Activated CD8-positive, alpha-beta T cell treated with anti-CD3 and anti-CD28 coated beads, Interleukin-2, amount 10 ng/mL, durations not matched to agents 7 days and 5 days (primary cell): Measurements from ENCODE around the gene MIDN. TPM values are rescaled to one million over a fixed set of nuclear protein-coding genes. Genes with fewer than 3 reads are reported as not detected.

Source experiments
- ATAC-seq: fragments of 150-1000 bp; cut with Tn5 transposase; one replicate; pipeline ENCODE4 v1.10.0; 2021; ENCODE audit warnings: moderate library complexity
- CTCF ChIA-PET: fragments of 350-600 bp; sonication (Branson Sonifier 250); formaldehyde crosslinking; loops from one replicate; lab custom pipeline; 2021; ENCODE audit warnings: antibody characterized with exemption; lab: Charles Lee
- POLR2A ChIA-PET: fragments of 350-600 bp; sonication (Branson Sonifier 250); formaldehyde crosslinking; loops from one replicate; lab custom pipeline; 2021; ENCODE audit warnings: antibody characterized with exemption; lab: Charles Lee
- DNase-seq: peaks from one replicate; pipeline ENCODE4 v3.0.0-alpha.2; 2020
- H3K27ac Mint-ChIP-seq: one replicate; pipeline ENCODE4 v1.8.0; 2021; ENCODE audit warnings: mild to moderate bottlenecking, mixed read lengths
- H3K27me3 Mint-ChIP-seq: one replicate; pipeline ENCODE4 v1.8.0; 2021; ENCODE audit warnings: low read depth, mixed read lengths
- H3K36me3 Mint-ChIP-seq: one replicate; pipeline ENCODE4 v1.8.0; 2021; ENCODE audit warnings: low read depth, mixed read lengths
- H3K4me1 Mint-ChIP-seq: one replicate; pipeline ENCODE4 v1.8.0; 2021; ENCODE audit warnings: low read depth, mixed read lengths
- H3K4me3 Mint-ChIP-seq: one replicate; pipeline ENCODE4 v1.8.0; 2021; ENCODE audit warnings: mild to moderate bottlenecking, mixed read lengths
- H3K9me3 Mint-ChIP-seq: one replicate; pipeline ENCODE4 v1.8.0; 2022; ENCODE audit warnings: mixed read lengths; ENCODE audit not compliant: insufficient read depth
- total RNA-seq, 2 experiments: library from RNA; stranded (reverse); gene quantifications; one replicate each; pipeline ENCODE4 v1.2.3, GENCODE V29; 2021

MIDN gene
- total RNA-seq, 2 experiments from 2014 or later = 88.4 to 94.3 TPM

DNA sequence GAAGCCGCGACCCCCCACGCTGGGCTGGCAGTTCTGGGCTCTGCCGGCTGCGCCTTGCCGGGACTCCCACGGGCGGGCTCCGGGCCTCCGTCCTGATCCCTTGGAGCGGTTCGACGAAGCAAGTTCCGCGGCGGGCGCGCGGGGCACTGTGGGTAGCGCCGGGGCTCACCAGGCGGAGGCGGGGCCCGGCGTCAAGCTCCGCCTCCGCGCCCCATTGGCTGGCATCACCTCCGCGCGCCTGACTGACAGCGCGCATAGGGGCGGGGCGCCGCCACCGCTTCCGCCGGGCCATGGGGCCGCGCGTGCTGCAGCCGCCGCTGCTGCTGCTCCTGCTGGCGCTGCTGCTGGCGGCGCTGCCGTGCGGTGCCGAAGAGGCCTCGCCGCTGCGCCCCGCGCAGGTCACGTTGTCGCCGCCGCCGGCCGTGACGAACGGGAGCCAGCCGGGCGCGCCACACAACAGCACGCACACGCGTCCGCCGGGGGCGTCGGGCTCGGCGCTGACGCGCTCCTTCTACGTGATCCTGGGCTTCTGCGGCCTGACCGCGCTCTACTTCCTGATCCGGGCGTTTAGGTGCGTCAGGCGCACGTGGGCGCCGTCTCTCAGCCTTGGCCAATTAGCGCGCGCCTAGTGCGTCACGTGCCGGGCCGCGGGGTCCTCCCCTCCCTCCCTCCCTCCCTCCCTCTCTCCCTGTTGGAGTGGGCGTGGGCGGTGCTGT is 27.0 kb downstream of the MIDN start, which contains the start of gene FAM174C:
Gene FAM174C, plus strand, starts transcription at position 271 of the 716 bp plus-strand sequence. Its CDS starts 20 bp downstream, at position 291.
- DNase-seq (peak; percentile 98), ATAC-seq (peak; percentile 82)
- H3K4me3 Mint-ChIP-seq = peak within 1 kb of the TSS; percentile 79
- H3K27ac Mint-ChIP-seq = peak within 1 kb of the TSS; percentile 95
- no peaks in the 10 kb centered on the region for H3K9me3 Mint-ChIP-seq
- CTCF ChIA-PET = interaction anchor here (0.9 to 6.3 kb wide), 5 partner anchors 9 to 108 kb away, joined by 3 to 57 read pairs (median 4); no protein-coding TSS in a partner anchor
- POLR2A ChIA-PET = interaction anchor here (0.6 to 1.5 kb wide), 9 partner anchors 9 to 167 kb away, joined by 3 to 13 read pairs (median 4); partner anchors contain the start of gene NDUFS7
- H3K36me3 Mint-ChIP-seq = peaks cover 68% of the 10 kb centered on the region
- peaks cover 54% of the 10 kb centered on the region for H3K4me1 Mint-ChIP-seq
- H3K27me3 Mint-ChIP-seq = no peaks in the 10 kb centered on the region

DNA sequence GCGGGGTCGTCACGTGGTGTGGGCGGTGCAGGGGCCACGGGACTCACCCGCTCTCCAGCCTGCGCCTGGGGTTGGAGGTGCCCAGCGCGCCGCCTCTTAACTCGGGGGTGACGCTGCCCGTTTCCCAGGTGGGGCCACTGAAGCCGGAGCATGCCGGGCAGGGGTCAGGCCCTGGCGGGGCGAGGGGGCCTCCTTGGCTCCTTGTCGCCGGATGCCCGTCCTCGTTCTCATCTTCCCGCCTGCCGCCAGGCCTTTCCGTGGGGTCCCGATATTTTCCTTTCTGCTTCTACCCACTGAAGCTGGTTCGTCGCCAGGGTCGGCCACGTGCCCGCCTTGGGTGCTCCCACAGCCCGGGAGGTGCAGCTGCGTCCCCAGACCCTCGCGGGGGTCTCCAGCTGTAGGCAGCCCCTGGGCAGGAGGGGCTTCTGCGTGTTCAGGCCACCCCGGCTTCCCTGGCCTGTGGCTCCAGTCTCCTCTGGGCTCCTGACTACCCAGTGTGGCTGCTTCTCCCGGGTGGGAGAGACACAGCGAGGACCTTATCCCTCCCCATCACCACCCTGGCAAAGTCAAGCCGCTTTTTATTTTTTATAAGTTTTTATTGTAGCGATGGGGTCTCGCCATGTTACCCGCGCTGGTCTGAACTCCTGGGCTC is 27.7 kb downstream of the MIDN start:
- Mint-ChIP-seq H3K4me3 (peak overlapping the region; percentile 79), H3K4me1 (peaks cover 47% of the 10 kb centered on the region)
- POLR2A ChIA-PET = interaction anchor here (1.5 kb wide), 1 partner anchor 107 kb away, joined by 4 read pairs; the partner anchor contains the start of gene NDUFS7

DNA sequence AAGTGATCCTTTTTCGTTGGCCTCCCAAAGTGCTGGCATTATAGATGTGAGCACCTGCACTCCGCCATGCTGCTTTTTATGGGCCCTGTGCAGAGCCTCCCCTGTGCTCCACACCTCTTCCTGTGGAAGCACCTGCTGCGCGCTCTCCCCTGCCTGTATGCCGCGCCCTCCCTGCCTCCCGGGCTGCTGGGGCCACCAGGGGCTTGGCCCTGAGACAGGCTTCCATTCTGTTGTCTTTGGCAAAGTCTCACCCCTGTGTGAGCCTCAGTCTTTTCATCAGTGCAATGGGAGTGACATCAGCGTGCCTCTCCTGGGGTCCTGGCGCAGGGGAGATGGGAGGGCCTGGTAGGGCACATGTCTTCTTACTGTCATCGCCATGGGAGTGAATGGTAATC is 28.2 kb downstream of the MIDN start:
- Mint-ChIP-seq H3K27ac (peak overlapping the region; percentile 95), H3K9me3 (no peaks in the 10 kb centered on the region), H3K36me3 (peaks cover 57% of the 10 kb centered on the region), H3K4me1 (peaks cover 42% of the 10 kb centered on the region), H3K27me3 (no peaks in the 10 kb centered on the region), H3K4me3 (peak overlapping the region; percentile 79)
- ATAC-seq (no peak), DNase-seq (peak; percentile 59)
- ChIA-PET POLR2A (interaction anchor here (1.6 kb wide), 1 partner anchor 8 kb away, joined by 7 read pairs; the partner anchor contains the start of gene CIRBP), CTCF (interaction anchor here (0.9 to 6.3 kb wide), 3 partner anchors 8 to 107 kb away, joined by 3 to 57 read pairs (median 5); partner anchors contain the start of gene NDUFS7)

More for the DNA sequence above, 27.7 kb downstream of the MIDN start:
- Mint-ChIP-seq H3K27ac (peak overlapping the region; percentile 95), H3K9me3 (no peaks in the 10 kb centered on the region), H3K36me3 (peaks cover 62% of the 10 kb centered on the region), H3K27me3 (no peaks in the 10 kb centered on the region)
- CTCF ChIA-PET = interaction anchor here (0.9 to 6.3 kb wide), 2 partner anchors 8 to 32 kb away, joined by 3 to 57 read pairs; no protein-coding TSS in a partner anchor
- no peak for ATAC-seq
- DNase-seq = no peak

DNA sequence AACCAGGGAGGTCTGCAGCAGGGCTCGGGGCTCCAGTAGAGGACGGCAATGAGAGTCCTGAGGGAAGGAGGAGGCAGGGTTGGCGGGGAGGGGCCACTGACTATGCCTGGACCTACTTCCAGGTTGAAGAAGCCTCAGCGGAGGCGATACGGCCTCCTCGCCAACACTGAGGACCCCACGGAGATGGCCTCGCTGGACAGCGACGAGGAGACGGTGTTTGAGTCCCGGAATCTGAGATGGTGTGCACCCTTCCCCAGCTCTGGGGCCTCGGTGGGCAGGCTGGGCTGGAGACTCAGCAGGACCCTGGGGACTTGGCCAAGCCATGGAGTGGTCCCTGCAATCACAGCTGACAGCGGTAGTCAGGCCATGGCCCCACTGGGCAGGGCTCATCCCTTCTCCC is 28.7 kb downstream of the MIDN start:
- Mint-ChIP-seq H3K27me3 (no peaks in the 10 kb centered on the region), H3K4me3 (peak overlapping the region; percentile 79), H3K27ac (peak overlapping the region; percentile 95), H3K9me3 (no peaks in the 10 kb centered on the region), H3K4me1 (peaks cover 40% of the 10 kb centered on the region), H3K36me3 (peaks cover 53% of the 10 kb centered on the region)
- ChIA-PET POLR2A (interaction anchor here (1.6 kb wide), 1 partner anchor 8 kb away, joined by 7 read pairs; the partner anchor contains the start of gene CIRBP), CTCF (interaction anchor here (1.1 to 6.3 kb wide), 3 partner anchors 33 to 106 kb away, joined by 4 to 57 read pairs (median 5); partner anchors contain the start of gene NDUFS7)
- no peak for DNase-seq
- no peak for ATAC-seq

DNA sequence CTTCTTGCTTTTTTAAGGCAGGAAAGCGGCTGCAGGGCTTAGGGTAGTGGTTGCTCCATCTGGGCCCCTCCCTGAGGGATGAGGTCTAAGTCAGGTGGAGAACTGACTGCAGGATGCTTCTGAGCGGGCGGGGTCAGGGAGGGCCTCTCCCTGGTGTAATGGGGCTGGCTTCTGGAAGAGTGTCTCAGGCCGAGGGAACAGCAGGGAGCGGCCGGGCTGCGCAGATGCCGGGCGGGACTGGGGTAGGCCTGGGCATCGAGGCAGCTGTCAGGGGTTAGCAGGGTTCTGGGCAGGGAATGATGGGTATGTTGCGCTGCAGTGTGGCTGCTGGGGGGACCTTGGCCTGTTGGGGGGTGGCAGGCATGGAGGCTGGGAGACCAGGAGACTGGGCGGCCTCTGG is 29.7 kb downstream of the MIDN start:
- Mint-ChIP-seq H3K36me3 (peaks cover 43% of the 10 kb centered on the region), H3K4me3 (no peak overlapping the region), H3K27ac (peak overlapping the region; percentile 25), H3K27me3 (no peaks in the 10 kb centered on the region), H3K4me1 (peaks cover 31% of the 10 kb centered on the region), H3K9me3 (no peaks in the 10 kb centered on the region)
- DNase-seq = no peak
- ChIA-PET POLR2A (interaction anchor here (1.6 kb wide), 1 partner anchor 9 kb away, joined by 7 read pairs; the partner anchor contains the start of gene CIRBP), CTCF (interaction anchor here (1.1 to 6.3 kb wide), 3 partner anchors 9 to 94 kb away, joined by 3 to 57 read pairs (median 4); partner anchors contain the start of gene CIRBP)
- no peak for ATAC-seq

DNA sequence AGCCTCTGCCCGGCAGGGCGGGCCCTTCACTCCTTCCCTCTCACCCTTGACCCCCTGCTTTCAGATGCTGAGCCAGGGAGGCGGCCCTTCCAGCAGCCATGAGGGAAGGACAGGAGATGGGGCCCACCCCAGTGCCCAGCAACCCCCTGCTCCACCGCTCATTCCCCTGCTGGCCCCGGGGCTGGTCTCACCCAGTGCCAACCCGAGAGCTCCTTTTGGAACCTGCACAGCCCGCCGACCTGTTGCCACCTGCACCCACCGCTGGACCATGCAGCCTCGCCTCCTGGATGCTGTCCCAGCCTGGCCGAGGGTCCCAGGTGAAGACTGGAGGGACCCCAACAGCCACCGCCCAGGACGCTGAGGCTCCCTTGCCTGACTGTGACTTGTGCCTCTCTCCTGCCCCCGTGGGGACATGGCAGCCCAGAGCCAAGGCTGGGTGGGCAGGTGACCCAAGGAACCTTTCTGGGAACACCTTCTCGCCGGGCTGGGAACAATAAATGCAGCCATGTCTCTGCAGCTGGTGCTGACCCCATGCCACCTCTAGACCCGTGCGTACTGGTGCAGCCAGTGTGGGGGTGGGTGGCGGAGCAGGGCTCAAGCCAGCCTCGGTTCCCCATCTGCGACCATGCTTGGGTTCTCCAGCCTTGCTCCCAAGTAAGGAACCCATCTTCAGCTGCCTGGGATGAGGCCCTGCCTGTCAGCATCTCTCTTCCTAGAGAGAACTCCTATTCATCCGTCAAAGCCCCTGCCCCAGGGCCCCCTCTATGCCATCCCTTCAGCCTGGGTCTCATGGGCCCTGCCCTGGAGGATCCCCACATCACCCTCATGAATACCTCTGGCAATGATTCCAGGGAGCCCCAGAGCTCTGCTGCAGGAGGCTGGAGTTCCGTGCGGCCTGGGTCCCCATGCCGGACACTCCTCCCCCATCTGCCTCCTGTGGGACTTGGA is 30.6 kb downstream of the MIDN start:
- H3K36me3 Mint-ChIP-seq = peaks cover 35% of the 10 kb centered on the region
- no peaks in the 10 kb centered on the region for H3K27me3 Mint-ChIP-seq
- POLR2A ChIA-PET = interaction anchor here (1.2 to 1.3 kb wide), 2 partner anchors 9 to 10 kb away, joined by 7 to 8 read pairs; partner anchors contain the start of gene CIRBP
- ATAC-seq (no peak), DNase-seq (no peak)
- no peak overlapping the region for H3K27ac Mint-ChIP-seq
- H3K4me3 Mint-ChIP-seq = no peak overlapping the region
- no peaks in the 10 kb centered on the region for H3K9me3 Mint-ChIP-seq
- H3K4me1 Mint-ChIP-seq = peaks cover 24% of the 10 kb centered on the region
- CTCF ChIA-PET = interaction anchor here (0.9 to 6.3 kb wide), 14 partner anchors 10 to 193 kb away, joined by 3 to 57 read pairs (median 4); partner anchors contain the start of gene CIRBP

DNA sequence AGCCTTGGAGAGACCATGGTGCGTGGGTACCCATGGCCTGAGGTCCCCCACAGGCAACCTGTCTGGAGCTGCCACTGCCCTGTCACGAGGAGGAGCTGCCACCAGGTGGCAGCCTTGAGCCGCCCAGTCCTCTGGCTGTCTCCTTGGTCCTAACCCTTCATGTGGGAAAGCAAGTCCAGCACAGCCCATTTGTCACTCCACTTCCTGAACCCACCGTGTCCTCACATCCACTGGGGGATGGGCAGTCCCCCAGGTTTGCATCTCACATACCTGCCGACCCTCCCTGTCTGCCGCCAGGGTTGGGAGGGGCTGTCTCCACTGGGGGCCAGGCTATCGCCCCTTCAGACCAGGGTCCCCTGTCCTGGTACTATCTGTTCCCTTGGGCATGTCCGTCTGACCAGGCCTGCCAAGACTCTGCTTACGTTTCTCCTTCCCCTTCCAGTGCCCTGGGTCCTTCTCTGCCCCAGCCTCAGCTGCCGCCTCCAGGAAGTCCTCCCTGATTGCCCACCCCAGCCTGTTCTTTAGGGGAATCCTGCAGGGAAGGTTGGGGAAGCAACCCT is 31.5 kb downstream of the MIDN start:
- CTCF ChIA-PET = interaction anchor here (0.9 to 6.3 kb wide), 13 partner anchors 10 to 192 kb away, joined by 3 to 57 read pairs (median 4); partner anchors contain the start of gene CIRBP

DNA sequence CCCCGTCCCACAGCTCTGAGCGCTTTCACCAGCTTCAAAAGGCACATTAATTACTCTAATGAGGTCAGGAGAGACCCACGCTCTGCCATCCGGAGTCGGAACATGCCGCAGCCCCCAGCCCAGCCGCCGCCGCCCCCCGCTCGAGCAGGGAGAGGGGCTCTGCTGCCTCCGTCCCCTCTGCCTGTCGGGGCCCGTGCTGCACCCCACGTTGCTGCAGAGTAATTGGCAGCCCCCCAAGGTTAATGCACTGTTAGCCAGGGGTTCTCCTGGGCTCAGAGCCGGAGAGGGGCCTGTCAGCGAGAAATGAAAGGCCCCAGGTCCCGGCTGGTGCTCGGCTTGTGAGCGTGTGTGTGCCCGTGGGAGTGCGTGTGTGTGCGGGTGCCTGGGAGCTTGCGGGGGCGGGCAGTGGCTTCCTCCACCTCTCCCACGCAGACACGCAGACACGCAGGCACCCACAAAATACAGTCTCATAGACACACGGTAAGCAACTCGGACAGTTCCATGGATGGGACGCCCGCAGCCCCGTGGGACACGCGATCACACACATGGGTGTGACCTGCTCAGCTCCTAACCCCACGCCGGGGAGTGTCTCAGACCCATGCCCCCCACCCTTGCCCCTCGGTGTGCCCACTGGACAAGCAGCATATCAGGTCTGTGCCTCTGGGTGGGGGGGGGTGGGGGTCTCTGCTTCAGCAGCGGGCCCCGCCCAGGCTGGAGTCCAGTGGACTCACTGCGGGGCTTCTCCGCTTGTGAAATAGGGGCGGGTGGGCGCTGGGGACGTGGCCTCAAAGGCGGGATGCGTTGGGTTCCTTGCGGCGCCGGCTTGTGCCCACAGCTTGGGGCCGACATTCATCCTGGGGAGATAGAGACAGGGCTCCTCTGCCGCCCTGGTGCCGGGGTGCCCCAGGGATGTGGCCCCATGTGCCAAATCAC is 32.5 kb downstream of the MIDN start:
- POLR2A ChIA-PET = interaction anchor here (1.1 kb wide), 1 partner anchor 102 kb away, joined by 3 read pairs; no protein-coding TSS in a partner anchor
- no peak for ATAC-seq
- H3K27ac Mint-ChIP-seq = no peak overlapping the region

More for the DNA sequence above, 31.5 kb downstream of the MIDN start:
- peak; percentile 86 for DNase-seq
- POLR2A ChIA-PET = interaction anchor here (0.6 to 1.3 kb wide), 4 partner anchors 10 to 103 kb away, joined by 3 to 8 read pairs (median 5); partner anchors contain the start of gene CIRBP
- peak; percentile 12 for ATAC-seq
- Mint-ChIP-seq H3K36me3 (peaks cover 28% of the 10 kb centered on the region), H3K4me1 (peaks cover 22% of the 10 kb centered on the region), H3K27ac (peak overlapping the region; percentile 49), H3K27me3 (peaks cover 8% of the 10 kb centered on the region), H3K4me3 (no peak overlapping the region), H3K9me3 (no peaks in the 10 kb centered on the region)

DNA sequence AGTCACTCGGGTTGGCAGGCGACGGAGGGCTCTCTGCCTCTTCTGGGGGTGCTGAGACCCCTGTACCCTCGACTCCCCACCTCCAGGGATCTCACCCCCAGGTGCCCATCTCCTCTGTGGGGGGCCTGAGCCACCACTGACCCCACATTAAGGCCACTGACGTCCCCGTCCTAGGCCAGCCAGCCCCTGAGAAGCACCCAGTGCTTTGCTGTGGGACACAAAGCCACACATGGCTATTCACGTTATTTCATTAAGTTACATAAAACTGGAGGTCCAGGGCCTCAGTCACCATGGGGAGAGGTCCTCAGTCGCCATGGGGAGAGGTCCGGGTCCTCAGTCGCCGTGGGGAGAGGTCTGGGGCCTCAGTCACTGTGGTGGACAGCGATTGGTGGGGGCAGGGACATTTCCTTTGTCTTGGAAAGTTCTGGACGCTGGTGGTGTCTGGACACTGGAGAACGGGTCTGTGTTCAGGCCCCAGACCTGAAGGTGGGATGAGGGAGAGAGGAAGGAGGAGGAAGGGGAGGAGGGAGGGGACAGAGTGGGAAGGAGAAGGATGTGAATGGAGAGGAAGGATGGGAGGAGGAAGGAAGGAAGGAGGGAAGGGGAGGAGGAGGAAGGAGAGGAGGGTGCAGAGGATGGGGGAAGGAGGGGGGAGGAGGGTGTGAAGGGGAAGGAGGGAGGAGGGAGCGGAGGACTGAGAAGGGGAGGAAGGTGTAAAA is 33.3 kb downstream of the MIDN start:
- Mint-ChIP-seq H3K27me3 (peaks cover 18% of the 10 kb centered on the region), H3K36me3 (peaks cover 22% of the 10 kb centered on the region), H3K4me3 (no peak overlapping the region), H3K4me1 (peaks cover 23% of the 10 kb centered on the region), H3K9me3 (no peaks in the 10 kb centered on the region), H3K27ac (no peak overlapping the region)
- POLR2A ChIA-PET = interaction anchor here (3.1 kb wide), 1 partner anchor 12 kb away, joined by 9 read pairs; the partner anchor contains the start of gene CIRBP
- DNase-seq (no peak), ATAC-seq (no peak)
- CTCF ChIA-PET = no interaction called here

More for the DNA sequence above, 32.5 kb downstream of the MIDN start:
- Mint-ChIP-seq H3K4me3 (no peak overlapping the region), H3K4me1 (peaks cover 24% of the 10 kb centered on the region), H3K27me3 (peaks cover 14% of the 10 kb centered on the region), H3K36me3 (peaks cover 25% of the 10 kb centered on the region), H3K9me3 (no peaks in the 10 kb centered on the region)
- CTCF ChIA-PET = interaction anchor here (1.2 to 6.3 kb wide), 5 partner anchors 14 to 91 kb away, joined by 3 to 57 read pairs (median 6); no protein-coding TSS in a partner anchor
- no peak for DNase-seq
